GM19099 (cell line): ENCODE results near the gene ARPP21.

Experiments
- POLR2A ChIP-seq: IDR thresholded peaks from 3 replicates; pipeline ENCODE4 v1.6.1; 2011; ENCODE audit warnings: low read depth; ENCODE audit not compliant: insufficient read length; ENCODE audit errors: extremely low read depth

ARPP21 gene

GRCh38 chr3:35737527-35737926 is 98.2 kb downstream of the ARPP21 start:
- TF ChIP-seq POLR2A, result no peak

GRCh38 chr3:35737934-35738706 is 98.8 kb downstream of the ARPP21 start:
- no peak for TF ChIP-seq POLR2A

DNA sequence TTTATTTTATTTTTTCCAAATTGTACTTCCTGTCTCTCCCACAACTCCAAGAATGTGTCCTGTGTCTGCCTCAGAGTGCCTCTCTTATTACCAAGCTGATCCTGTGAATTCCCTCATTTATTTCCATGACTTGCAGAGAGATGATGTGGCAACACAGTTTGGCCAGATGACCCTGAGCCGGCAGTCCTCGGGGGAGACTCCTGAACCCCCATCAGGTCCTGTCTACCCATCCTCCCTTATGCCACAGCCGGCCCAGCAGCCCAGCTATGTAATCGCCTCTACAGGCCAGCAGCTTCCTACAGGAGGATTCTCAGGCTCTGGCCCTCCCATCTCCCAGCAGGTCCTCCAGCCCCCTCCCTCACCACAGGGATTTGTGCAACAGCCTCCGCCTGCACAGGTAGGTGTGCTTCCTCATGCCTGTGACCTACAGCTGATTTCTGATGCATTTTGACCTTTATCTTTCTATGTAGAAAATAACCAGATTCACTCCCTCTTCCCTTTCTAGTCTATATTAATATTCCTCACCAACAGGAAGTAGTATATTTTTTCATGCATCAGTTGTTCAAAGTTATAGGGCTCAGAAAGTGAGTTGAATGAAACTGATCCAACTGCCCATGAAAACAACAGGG is 100.0 kb downstream of the ARPP21 start:
- no peak for TF ChIP-seq POLR2A

DNA sequence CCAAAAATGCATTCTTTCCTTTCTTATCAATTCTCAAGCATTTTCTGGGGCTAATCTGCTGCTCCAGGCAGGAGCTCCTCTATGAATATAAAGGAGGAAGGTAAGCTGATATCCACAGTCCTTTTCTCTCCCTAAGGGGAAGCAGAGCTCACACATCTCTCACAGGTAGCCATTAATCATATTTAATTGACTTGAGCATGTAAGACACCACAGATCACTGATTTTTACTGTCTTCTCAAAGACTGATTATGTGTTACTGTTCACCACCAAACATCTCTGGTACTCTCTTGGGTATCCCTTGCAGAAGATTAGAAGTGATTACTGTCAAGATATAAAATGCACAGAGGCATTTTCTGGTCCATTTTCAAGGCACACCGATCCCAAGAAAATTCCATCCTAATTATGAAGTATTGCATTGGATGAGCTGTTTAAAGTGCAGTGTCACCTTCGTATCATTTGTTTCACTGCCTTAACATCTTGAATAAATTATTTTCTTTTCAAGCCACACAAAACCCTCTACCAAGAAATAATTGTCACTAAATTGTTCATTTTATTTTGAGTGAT is 100.7 kb downstream of the ARPP21 start:
- TF ChIP-seq POLR2A, result no peak

- TF ChIP-seq POLR2A, result no peak
These were observed 103.9 kb downstream of the ARPP21 start for GRCh38 chr3:35743218-35743617.

GRCh38 chr3:35744419-35744818 is 105.1 kb downstream of the ARPP21 start:
- TF ChIP-seq POLR2A, result no peak

- TF ChIP-seq POLR2A, result no peak
These were observed 106.0 kb downstream of the ARPP21 start for GRCh38 chr3:35745351-35745750.

DNA sequence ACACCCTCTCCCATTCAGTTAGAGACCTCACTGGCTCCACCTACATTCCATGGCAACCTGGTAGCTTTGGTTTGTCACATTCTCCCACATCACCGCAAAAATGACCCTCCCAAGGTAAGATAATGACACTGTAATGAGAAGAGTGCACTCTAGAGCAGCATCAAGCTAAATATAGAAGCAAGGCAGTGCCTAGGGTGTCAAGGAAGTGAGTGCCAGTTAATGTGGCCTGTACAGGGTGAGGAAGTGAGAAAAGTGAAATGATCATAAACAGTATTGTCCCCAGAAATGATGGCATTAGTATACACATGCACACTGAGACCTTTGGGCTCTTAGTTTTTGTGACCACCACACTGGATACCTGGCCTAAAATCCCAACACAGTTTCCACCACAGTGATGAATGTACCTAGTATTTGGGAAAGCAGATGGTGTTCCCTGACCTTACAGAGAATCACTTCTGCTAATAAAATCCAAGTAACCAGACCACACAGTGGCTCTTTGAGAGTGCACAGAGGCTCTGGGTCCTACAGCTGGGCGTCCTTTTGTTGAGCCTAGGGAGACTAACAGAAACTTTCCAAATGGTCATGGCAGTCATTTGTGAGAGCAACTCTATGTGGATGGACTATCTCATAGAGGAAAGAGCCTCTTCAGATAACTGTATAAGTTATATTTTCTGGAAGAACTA is 106.6 kb downstream of the ARPP21 start:
- no peak for TF ChIP-seq POLR2A

GRCh38 chr3:35746492-35746891 is 107.2 kb downstream of the ARPP21 start:
- TF ChIP-seq POLR2A, result no peak

GRCh38 chr3:35748144-35748543 is 108.8 kb downstream of the ARPP21 start:
- no peak for TF ChIP-seq POLR2A

GRCh38 chr3:35751207-35751606 is 111.9 kb downstream of the ARPP21 start:
- TF ChIP-seq POLR2A, result no peak

GRCh38 chr3:35757991-35758757 is 118.8 kb downstream of the ARPP21 start:
- no peak for TF ChIP-seq POLR2A

- TF ChIP-seq POLR2A, result no peak
These were observed 120.8 kb downstream of the ARPP21 start for GRCh38 chr3:35760146-35760545.

- TF ChIP-seq POLR2A, result no peak
These were observed 122.0 kb downstream of the ARPP21 start for GRCh38 chr3:35761311-35761710.

GRCh38 chr3:35772381-35773015 is 133.2 kb downstream of the ARPP21 start:
- no peak for TF ChIP-seq POLR2A

GRCh38 chr3:35773417-35773816 is 134.1 kb downstream of the ARPP21 start:
- TF ChIP-seq POLR2A, result no peak
